Measurements from ENCODE around the gene SKOR1. TPM values are rescaled to one million over a fixed set of nuclear protein-coding genes. Genes with fewer than 3 reads are reported as not detected.

Gene SKOR1
- total and polyA plus RNA-seq, 2 of the 4 experiments (the other 2 are of a cell fraction): 0.03 TPM; not detected in 1

DNA sequence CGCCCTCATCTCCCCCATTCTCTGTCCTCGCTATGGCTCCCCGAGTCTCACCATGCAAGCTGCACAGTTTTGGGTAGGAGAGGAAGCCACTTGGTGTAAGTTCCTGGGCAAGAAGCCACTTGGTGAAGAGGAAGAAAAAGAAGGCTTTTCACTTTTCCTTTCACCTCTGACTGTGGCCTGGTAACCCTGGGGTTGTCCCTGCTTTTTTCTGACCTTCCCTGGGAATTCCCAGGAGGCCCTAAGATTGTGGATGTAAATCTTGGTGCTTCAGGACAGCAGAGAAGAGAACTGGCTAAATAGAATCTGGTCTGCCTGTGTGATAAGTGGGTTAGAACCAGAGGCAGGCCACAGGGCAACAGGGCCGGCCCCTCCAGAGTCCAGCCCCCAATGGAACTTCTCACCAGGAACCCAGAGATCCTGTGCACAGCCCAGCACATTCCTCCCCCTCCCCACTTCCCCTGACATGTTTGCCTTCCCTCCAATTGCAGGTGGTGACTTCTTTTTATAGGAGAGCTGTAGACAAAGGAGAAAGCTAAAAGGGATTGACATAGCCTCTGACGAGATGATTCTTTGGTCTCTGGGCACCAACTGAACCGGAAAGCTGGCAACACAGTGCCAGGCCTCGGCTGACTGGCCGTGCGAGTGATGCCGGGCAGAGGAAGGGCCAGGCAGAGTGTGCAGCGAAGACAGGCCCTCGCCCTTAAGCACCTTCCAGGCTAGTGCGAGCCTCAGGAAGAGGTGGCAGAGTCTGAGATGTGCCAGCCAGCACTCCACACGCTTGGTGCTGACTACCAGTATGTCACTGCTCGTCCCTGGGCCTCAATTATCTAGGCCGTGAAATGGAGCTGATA lies 19.4 kb upstream of the SKOR1 start:
- no peak overlapping the region for H3K18ac ChIP-seq (ENCODE audit: low read depth, low read length)
- H3K23ac ChIP-seq (ENCODE audit: low read depth, low read length): no peak overlapping the region
- intact Hi-C loops (cut with micrococcal nuclease): no loop called here
- no peak overlapping the region for H4K8ac ChIP-seq (ENCODE audit: low read depth in 2 of 2, low read length in 2 of 2)
- ChIA-PET POLR2A (ENCODE audit: unreplicated experiment) (no interaction called here), CTCF (no interaction called here)
- no peak overlapping the region for H3K9ac ChIP-seq (ENCODE audit: low read depth, low read length)
- no TSS peak for BruUV-seq (replicated peaks)
- H2BK15ac ChIP-seq (ENCODE audit: low read depth, low read length): no peak overlapping the region
- no peak overlapping the region for H3K14ac ChIP-seq (replicated peaks; ENCODE audit: low read depth, low read length)
- no peak overlapping the region for H3K4ac ChIP-seq (ENCODE audit: low read depth, low read length)
- H4K5ac ChIP-seq (ENCODE audit: low read depth, low read length): no peak overlapping the region
- ATAC-seq (ENCODE audit: low read depth): no peak
- DNase-seq: no peak
- 0 out of 2 replicates have a peak, but pooled peaks cover 7% of the 10 kb centered on the region for H4K20me1 ChIP-seq (ENCODE audit: insufficient read depth, low read length)
- in situ Hi-C loops (cut with MboI; ENCODE audit: low sequenced_read_pairs): no loop called here
- H2BK20ac ChIP-seq (ENCODE audit: low read depth, low read length): no peak overlapping the region
- dilution Hi-C loops (cut with HindIII; ENCODE audit: low sequenced_read_pairs, unreplicated experiment): no loop called here
- H3K27me3 ChIP-seq (ENCODE audit: control insufficient read depth, insufficient read depth, low read length): no peaks in the 10 kb centered on the region
- H3K27ac ChIP-seq (ENCODE audit: insufficient read depth, low read length): no peak overlapping the region
- WGBS, 2 experiments (ENCODE audit: extremely low coverage in 2 of 2, insufficient read length in 1 of 2): 81% methylated on average over 5 of the region's 16 CpGs; no CpG with 5 or more reads in 1 of the 2 experiments
- H3K4me1 ChIP-seq (ENCODE audit: control insufficient read depth, insufficient read depth, low read length): no peaks in the 10 kb centered on the region
- H3K4me2 ChIP-seq (ENCODE audit: low read depth, low read length): no peak overlapping the region
- no peak overlapping the region for H2AFZ ChIP-seq (replicated peaks; ENCODE audit: low read length, poor library complexity)
- no peak overlapping the region for H3K4me3 ChIP-seq (ENCODE audit: insufficient read depth, low read depth, low read length)
- H3K79me1 ChIP-seq (ENCODE audit: low read depth in 1 of 2, low read length in 2 of 2): no peaks in the 10 kb centered on the region; a peak in 1 of 4 replicates
- no peak overlapping the region for H3K56ac ChIP-seq (ENCODE audit: extremely low read depth, insufficient read depth, low read length)
- peaks cover 5% of the 10 kb centered on the region; the same call in 1 of the 2 replicates for H3K9me1 ChIP-seq (ENCODE audit: insufficient read depth, low read length)
- TF ChIP-seq POLR2A (IDR thresholded peaks at IDR 0.05; ENCODE audit: low read depth, low read length): no peak
- TF ChIP-seq CTCF (conservative IDR thresholded peaks at IDR 0.05; ENCODE audit: low read depth, low read length): no peak
- no peak for TF ChIP-seq CEBPB (IDR thresholded peaks at IDR 0.05; ENCODE audit: low read depth, low read length)
- no peak overlapping the region for H2AK9ac ChIP-seq (replicated peaks; ENCODE audit: low read depth, low read length, poor library complexity)
- H4K91ac ChIP-seq (ENCODE audit: insufficient read depth, low read depth, low read length): no peak overlapping the region
- no peaks in the 10 kb centered on the region for H3K9me3 ChIP-seq (ENCODE audit: control insufficient read depth, insufficient read depth, low read length)
- no peak overlapping the region for H2BK5ac ChIP-seq (ENCODE audit: low read depth, low read length, poor library complexity, severe bottlenecking)
- H2AK5ac ChIP-seq (ENCODE audit: low read depth, low read length): no peak overlapping the region
- no peak overlapping the region for H2BK120ac ChIP-seq (ENCODE audit: low read depth, low read length)
- peaks cover 2% of the 10 kb centered on the region; the same call in 1 of the 2 replicates for H3K36me3 ChIP-seq (ENCODE audit: control insufficient read depth, insufficient read depth, low read length)
